Measurements from ENCODE around the gene DPYD. TPM values are rescaled to one million over a fixed set of nuclear protein-coding genes. Genes with fewer than 3 reads are reported as not detected.

The DPYD gene
- total RNA-seq, 1 experiment from 2014 or later = 12.8 TPM

GRCh38 chr1:97464305-97464704, 456.5 kb downstream of the DPYD start:
- Histone ChIP-seq H3K36me3 (ENCODE audit: low read depth, low read length) (no peaks in the 10 kb centered on the region), H4K20me1 (ENCODE audit: low read length) (no peaks in the 10 kb centered on the region), H3K9me3 (ENCODE audit: low read length) (0 out of 2 replicates have a peak, but pooled peaks cover 3% of the 10 kb centered on the region), H3K4me3 (ENCODE audit: low read length) (no peak overlapping the region), H3K79me2 (ENCODE audit: low read length) (no peaks in the 10 kb centered on the region), H3K27ac (ENCODE audit: low read length) (no peak overlapping the region), H3F3A (ENCODE audit: low read length, unreplicated experiment) (no peaks in the 10 kb centered on the region), H3K9me2 (replicated peaks; ENCODE audit: low read length) (no peaks in the 10 kb centered on the region), H3K4me2 (ENCODE audit: low read length) (no peak overlapping the region), H3K4me1 (ENCODE audit: insufficient read depth, low read length) (no peaks in the 10 kb centered on the region), H3K9ac (ENCODE audit: low read length) (no peak overlapping the region), H3K27me3 (ENCODE audit: low read length) (no peaks in the 10 kb centered on the region), H2AFZ (ENCODE audit: low read length) (no peak overlapping the region)
- no TSS peak for BruUV-seq (replicated peaks)
- intact Hi-C loops (cut with micrococcal nuclease) = no loop called here
- POLR2A ChIA-PET (ENCODE audit: unreplicated experiment) = no interaction called here
- CTCF ChIA-PET = no interaction called here
- no peak for TF ChIP-seq EZH2phosphoT487 (IDR thresholded peaks at IDR 0.05; ENCODE audit: borderline replicate concordance, low read length)
- no peak for TF ChIP-seq CTCF (conservative IDR thresholded peaks at IDR 0.05; ENCODE audit: low read depth, low read length)
- no peak for TF ChIP-seq EZH2 (IDR thresholded peaks at IDR 0.05; ENCODE audit: low read length, unreplicated experiment)
- ATAC-seq = no peak
- no peak for DNase-seq

GRCh38 chr1:97461782-97462181, 459.1 kb downstream of the DPYD start:
- H3K4me2 ChIP-seq (ENCODE audit: low read length) = no peak overlapping the region
- DNase-seq (no peak), ATAC-seq (no peak)
- intact Hi-C loops (cut with micrococcal nuclease) = no loop called here
- BruUV-seq (replicated peaks) = no TSS peak
- no peak overlapping the region for H3K4me3 ChIP-seq (ENCODE audit: low read length)
- H3F3A ChIP-seq (ENCODE audit: low read length, unreplicated experiment) = no peaks in the 10 kb centered on the region
- no peak overlapping the region for H2AFZ ChIP-seq (ENCODE audit: low read length)
- no peaks in the 10 kb centered on the region for H3K4me1 ChIP-seq (ENCODE audit: insufficient read depth, low read length)
- H4K20me1 ChIP-seq (ENCODE audit: low read length) = no peaks in the 10 kb centered on the region
- no peak overlapping the region for H3K9ac ChIP-seq (ENCODE audit: low read length)
- TF ChIP-seq CTCF (conservative IDR thresholded peaks at IDR 0.05; ENCODE audit: low read depth, low read length) (no peak), EZH2 (IDR thresholded peaks at IDR 0.05; ENCODE audit: low read length, unreplicated experiment) (no peak), EZH2phosphoT487 (IDR thresholded peaks at IDR 0.05; ENCODE audit: borderline replicate concordance, low read length) (no peak)
- POLR2A ChIA-PET (ENCODE audit: unreplicated experiment) = no interaction called here
- H3K9me2 ChIP-seq (replicated peaks; ENCODE audit: low read length) = no peaks in the 10 kb centered on the region
- H3K36me3 ChIP-seq (ENCODE audit: low read depth, low read length) = no peaks in the 10 kb centered on the region
- H3K27ac ChIP-seq (ENCODE audit: low read length) = no peak overlapping the region
- 0 out of 2 replicates have a peak, but pooled peaks cover 3% of the 10 kb centered on the region for H3K9me3 ChIP-seq (ENCODE audit: low read length)
- CTCF ChIA-PET = no interaction called here
- H3K27me3 ChIP-seq (ENCODE audit: low read length) = no peaks in the 10 kb centered on the region
- H3K79me2 ChIP-seq (ENCODE audit: low read length) = no peaks in the 10 kb centered on the region

- H2AFZ ChIP-seq (ENCODE audit: low read length) = no peak overlapping the region
- no peak for ATAC-seq
Observed at GRCh38 chr1:97457446-97458089, 463.3 kb downstream of the DPYD start.

More at GRCh38 chr1:97457446-97458089, 463.3 kb downstream of the DPYD start:
- intact Hi-C loops (cut with micrococcal nuclease) = no loop called here
- no peaks in the 10 kb centered on the region for H3K9me3 ChIP-seq (ENCODE audit: low read length)
- CTCF ChIA-PET = no interaction called here
- TF ChIP-seq EZH2phosphoT487 (IDR thresholded peaks at IDR 0.05; ENCODE audit: borderline replicate concordance, low read length) = no peak
- no peak for TF ChIP-seq CTCF (conservative IDR thresholded peaks at IDR 0.05; ENCODE audit: low read depth, low read length)
- TF ChIP-seq EZH2 (IDR thresholded peaks at IDR 0.05; ENCODE audit: low read length, unreplicated experiment) = no peak
- no peak overlapping the region for H3K9ac ChIP-seq (ENCODE audit: low read length)
- no peak overlapping the region for H3K4me3 ChIP-seq (ENCODE audit: low read length)
- no TSS peak for BruUV-seq (replicated peaks)
- no peaks in the 10 kb centered on the region for H3K36me3 ChIP-seq (ENCODE audit: low read depth, low read length)
- no peaks in the 10 kb centered on the region for H3K9me2 ChIP-seq (replicated peaks; ENCODE audit: low read length)
- POLR2A ChIA-PET (ENCODE audit: unreplicated experiment) = no interaction called here
- no peaks in the 10 kb centered on the region for H3K79me2 ChIP-seq (ENCODE audit: low read length)
- H3K27me3 ChIP-seq (ENCODE audit: low read length) = no peaks in the 10 kb centered on the region
- H3F3A ChIP-seq (ENCODE audit: low read length, unreplicated experiment) = no peaks in the 10 kb centered on the region
- no peak for DNase-seq
- no peaks in the 10 kb centered on the region for H4K20me1 ChIP-seq (ENCODE audit: low read length)
- no peaks in the 10 kb centered on the region for H3K4me1 ChIP-seq (ENCODE audit: insufficient read depth, low read length)
- H3K4me2 ChIP-seq (ENCODE audit: low read length) = no peak overlapping the region
- H3K27ac ChIP-seq (ENCODE audit: low read length) = no peak overlapping the region

Data from PC-3 (cell line).